Kidney (tissue), 14 donors: Measurements from ENCODE around the gene PFDN4. TPM values are rescaled to one million over a fixed set of nuclear protein-coding genes. Genes with fewer than 3 reads are reported as not detected.

Source experiments
- DNase-seq, 5 donors: peaks; one replicate each; pipeline ENCODE4 v3.0.0-alpha.2; 2013 to 2020
- FAIRE-seq: peaks from 2 replicates; lab custom pipeline; 2012; peaks lifted over from hg19 to GRCh38; lab: Jason Lieb, UNC
- H3K27ac ChIP-seq, 2 donors: one replicate each; pipeline ENCODE4 v1.7.0; 2013; ENCODE audit warnings: low read depth in 2 of 2, low read length in 2 of 2, inconsistent platforms in 1 of 2
- H3K27me3 ChIP-seq: one replicate; pipeline ENCODE4 v1.7.1; 2013; ENCODE audit warnings: low read length, inconsistent platforms; ENCODE audit not compliant: control insufficient read depth, insufficient read depth
- H3K36me3 ChIP-seq, 3 donors: one replicate each; pipeline versions ENCODE4 v1.7.0 to v1.7.1; 2013; ENCODE audit warnings: low read length in 3 of 3, control low read depth in 1 of 3, inconsistent platforms in 1 of 3; ENCODE audit not compliant: insufficient read depth in 3 of 3, control insufficient read depth in 2 of 3
- H3K4me1 ChIP-seq, 3 donors: one replicate each; pipeline versions ENCODE4 v1.7.0 to v1.7.1; 2013; ENCODE audit warnings: low read length in 3 of 3, inconsistent platforms in 1 of 3, low read depth in 1 of 3; ENCODE audit not compliant: control insufficient read depth in 2 of 3, insufficient read depth in 2 of 3
- H3K4me3 ChIP-seq, 3 donors: one replicate each; pipeline versions ENCODE4 v1.7.0 to v1.8.1; 2013; ENCODE audit warnings: low read length in 3 of 3, control low read depth in 1 of 3, inconsistent platforms in 1 of 3
- H3K9ac ChIP-seq, 3 donors: one replicate each; pipeline versions ENCODE4 v1.7.0 to v1.7.1; 2013; ENCODE audit warnings: low read length in 3 of 3, control low read depth in 1 of 3, inconsistent platforms in 1 of 3
- H3K9me3 ChIP-seq, 3 donors: one replicate each; pipeline versions ENCODE4 v1.7.0 to v1.7.1; 2013; ENCODE audit warnings: low read length in 3 of 3, control low read depth in 1 of 3, inconsistent platforms in 1 of 3; ENCODE audit not compliant: control insufficient read depth in 2 of 3, insufficient read depth in 1 of 3
- intact Hi-C: fragments of 100-400 bp; cut with DNase I; formaldehyde crosslinking; loops from one replicate; pipeline ENCODE4 v1.11.1; 2022
- polyA plus RNA-seq: library from polyadenylated mRNA; stranded (reverse); fragments of 350-450 nt; fragmentation: Illumina TruSeq; extraction: RNeasy Lipid Tissue Mini Kit (QIAGEN cat#74804); gene quantifications from one replicate; pipeline ENCODE4 v1.2.3, GENCODE V29; 2014; ENCODE audit warnings: low read depth, low replicate concordance; ENCODE audit not compliant: insufficient read depth
- total RNA-seq: library from RNA; stranded (reverse); fragmentation: NEBNext Ultra II Directional; extraction: Animal tissue kit (Norgen Biotek cat#: 25700); gene quantifications from one replicate; pipeline ENCODE4 v1.2.1, GENCODE V29; 2021
- TF ChIP-seq, protein P1 (sequence below): IDR thresholded peaks from 3 replicates; pipeline ENCODE4 v1.5.1; 2012; ENCODE audit warnings: mild to moderate bottlenecking, moderate library complexity, borderline replicate concordance; ENCODE audit not compliant: insufficient read depth; ENCODE audit errors: extremely low read depth
- donor health status: control.
- donor health status: control.
- donor health status: control.
- donor health status: control.
- donor health status: control.
- donor health status: DM: yes; HTN: yes; CAD: no.
- donor health status: Normal renal cell carcinoma (clear cell type).

PFDN4 gene
- total and polyA plus RNA-seq, 2 donors from 2014 or later = 19.7 to 49.5 TPM

DNA sequence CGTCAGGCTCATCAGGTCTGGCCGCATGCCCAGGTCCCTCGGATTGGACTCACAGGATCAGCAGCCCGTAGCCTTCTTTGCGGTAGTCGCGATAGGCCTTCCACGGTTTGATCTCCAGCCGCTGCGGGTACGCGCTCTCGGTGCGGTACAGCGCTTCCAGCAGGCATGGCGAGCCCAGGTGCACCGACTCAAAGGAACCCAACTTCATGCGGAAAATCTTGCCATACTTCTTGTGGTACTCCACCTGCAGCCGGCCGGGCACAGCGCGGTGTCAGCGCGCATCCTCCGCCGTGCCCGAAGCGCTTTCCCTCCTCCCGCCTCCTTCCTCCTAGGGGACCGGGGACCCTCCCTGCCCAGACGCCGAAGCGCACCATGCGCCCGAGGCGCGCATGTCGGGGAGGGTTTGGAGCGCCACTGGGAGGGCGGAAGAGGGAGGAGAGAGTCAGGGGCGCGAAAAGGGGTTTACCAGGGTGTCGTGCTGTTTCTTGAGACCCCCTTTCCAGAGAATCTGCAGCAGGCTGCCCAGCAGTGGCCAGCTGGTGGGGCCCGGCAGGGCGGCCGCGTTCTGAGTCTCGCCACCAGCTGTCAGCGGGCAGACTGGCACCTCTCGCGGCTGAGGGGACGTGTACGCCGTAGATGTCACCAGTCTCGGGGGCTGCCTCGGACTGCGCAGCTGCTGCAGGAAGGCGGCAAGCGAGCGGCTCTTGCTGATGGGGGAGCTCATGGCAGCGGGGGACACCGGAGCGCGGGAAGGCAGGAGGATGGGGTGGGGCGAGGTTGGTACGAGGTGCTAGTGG lies 34.8 kb upstream of the PFDN4 start:
- peak overlapping the region; percentile 28 to 43 for H3K27ac ChIP-seq
- peak; percentile 36 to 74 (median 54) for DNase-seq
- no peaks in the 10 kb centered on the region for H3K9me3 ChIP-seq
- H3K4me1 ChIP-seq = peaks cover 0 to 7% (median 0%) of the 10 kb centered on the region in 3 donors
- no peak overlapping the region for H3K9ac ChIP-seq
- H3K27me3 ChIP-seq = peaks cover 39% of the 10 kb centered on the region
- TF ChIP-seq, protein P1, sequence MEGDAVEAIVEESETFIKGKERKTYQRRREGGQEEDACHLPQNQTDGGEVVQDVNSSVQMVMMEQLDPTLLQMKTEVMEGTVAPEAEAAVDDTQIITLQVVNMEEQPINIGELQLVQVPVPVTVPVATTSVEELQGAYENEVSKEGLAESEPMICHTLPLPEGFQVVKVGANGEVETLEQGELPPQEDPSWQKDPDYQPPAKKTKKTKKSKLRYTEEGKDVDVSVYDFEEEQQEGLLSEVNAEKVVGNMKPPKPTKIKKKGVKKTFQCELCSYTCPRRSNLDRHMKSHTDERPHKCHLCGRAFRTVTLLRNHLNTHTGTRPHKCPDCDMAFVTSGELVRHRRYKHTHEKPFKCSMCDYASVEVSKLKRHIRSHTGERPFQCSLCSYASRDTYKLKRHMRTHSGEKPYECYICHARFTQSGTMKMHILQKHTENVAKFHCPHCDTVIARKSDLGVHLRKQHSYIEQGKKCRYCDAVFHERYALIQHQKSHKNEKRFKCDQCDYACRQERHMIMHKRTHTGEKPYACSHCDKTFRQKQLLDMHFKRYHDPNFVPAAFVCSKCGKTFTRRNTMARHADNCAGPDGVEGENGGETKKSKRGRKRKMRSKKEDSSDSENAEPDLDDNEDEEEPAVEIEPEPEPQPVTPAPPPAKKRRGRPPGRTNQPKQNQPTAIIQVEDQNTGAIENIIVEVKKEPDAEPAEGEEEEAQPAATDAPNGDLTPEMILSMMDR = no peak
- intact Hi-C loops = no loop called here
- no peak for FAIRE-seq
- H3K36me3 ChIP-seq = no peaks in the 10 kb centered on the region
- H3K4me3 ChIP-seq = peak overlapping the region in 2 of 3 donors; percentile 35 to 54

DNA sequence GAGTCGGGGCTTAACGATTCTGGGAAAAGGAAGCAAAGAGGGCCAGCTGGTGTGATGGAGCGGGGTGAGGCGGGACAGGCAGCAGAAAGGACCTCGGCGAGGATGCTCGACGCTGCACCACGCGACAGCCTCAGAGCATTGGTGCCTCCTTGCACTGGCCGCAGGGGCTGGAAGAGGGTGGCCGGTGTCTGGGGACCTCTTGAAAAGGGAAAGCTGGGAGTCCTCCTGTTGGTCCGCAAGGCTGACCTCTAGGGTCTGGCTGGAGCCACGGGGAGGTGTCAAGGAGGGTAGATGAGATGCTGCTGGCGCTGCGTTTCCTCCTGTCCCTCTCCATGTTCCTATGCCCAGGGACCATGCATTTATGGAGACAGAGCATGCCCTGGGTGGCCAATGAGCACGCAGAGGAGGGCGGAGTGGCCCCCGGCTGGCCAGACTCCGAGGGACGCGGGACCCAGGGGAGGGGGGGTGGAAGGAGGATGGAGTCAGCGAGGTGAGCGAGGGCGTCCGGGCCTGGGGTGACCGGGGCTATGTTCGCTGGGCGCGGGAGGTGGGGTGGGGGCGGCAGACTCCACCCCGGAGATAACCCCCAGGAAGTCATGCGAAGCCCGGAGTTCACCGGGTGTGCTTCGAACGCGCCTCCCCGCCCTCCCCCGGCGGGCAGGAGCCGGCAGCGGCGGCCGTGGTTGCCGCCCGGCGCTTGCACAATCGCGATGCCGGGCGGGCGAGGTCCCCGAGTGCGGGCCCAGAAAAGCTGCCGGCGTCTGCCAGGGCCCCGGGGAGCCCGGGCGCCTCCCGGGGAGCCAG lies 34.0 kb upstream of the PFDN4 start, which contains the start of gene CYP24A1:
Gene CYP24A1, minus strand, starts transcription at position 334 of the 804 bp plus-strand sequence. CDS start 407 bp downstream, outside the sequence.
- TF ChIP-seq, protein P1 = no peak
- no peak for FAIRE-seq
- peak within 1 kb of the TSS in 2 of 3 donors; percentile 35 to 54 for H3K4me3 ChIP-seq
- intact Hi-C loops = no loop called here
- peaks cover 0 to 7% (median 0%) of the 10 kb centered on the region in 3 donors for H3K4me1 ChIP-seq
- H3K36me3 ChIP-seq = no peaks in the 10 kb centered on the region
- DNase-seq = peak in 3 of 5 donors; percentile 9 to 48 (median 10)
- peak within 1 kb of the TSS; percentile 28 to 43 for H3K27ac ChIP-seq
- H3K9ac ChIP-seq = no peak within 1 kb of the TSS
- no peaks in the 10 kb centered on the region for H3K9me3 ChIP-seq
- H3K27me3 ChIP-seq = peaks cover 39% of the 10 kb centered on the region

DNA sequence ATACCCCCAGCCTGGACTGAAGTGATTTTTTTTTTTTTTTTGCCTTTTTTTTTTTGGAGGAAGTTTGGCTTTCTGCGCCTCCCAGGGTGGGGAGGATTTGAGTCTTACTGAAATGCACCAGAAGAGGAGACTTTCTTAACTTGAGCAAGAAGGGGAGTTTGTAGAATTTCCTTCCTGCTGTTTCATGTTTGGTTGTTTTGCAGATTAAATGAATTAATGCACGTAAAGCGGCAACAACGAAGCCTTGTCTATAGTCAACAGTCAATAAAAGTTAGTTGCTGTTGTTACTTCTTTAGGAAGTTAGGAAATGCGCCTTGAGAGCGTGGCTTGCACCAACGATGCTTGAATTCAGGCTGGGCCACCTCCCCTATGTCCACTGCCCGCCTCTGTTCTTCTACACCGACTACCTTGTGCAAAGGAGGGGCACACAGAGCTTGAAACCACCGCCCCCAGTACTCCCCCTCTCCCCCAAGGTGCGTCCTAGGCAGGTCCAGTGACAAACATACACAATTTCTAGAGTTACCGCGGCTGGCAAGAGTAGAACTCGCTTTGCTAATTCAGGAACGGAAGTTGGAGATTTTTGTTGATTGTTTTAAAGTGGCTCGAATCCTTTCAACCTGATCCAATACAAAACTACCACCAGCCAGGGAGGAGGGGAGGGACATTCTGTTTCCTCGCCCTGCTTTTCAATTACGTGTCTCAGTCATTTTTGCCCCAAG lies 33.3 kb upstream of the PFDN4 start:
- Histone ChIP-seq H3K9me3 (no peaks in the 10 kb centered on the region), H3K9ac (no peak overlapping the region), H3K36me3 (no peaks in the 10 kb centered on the region), H3K27ac (no peak overlapping the region), H3K4me3 (peak overlapping the region in 1 of 3 donors; percentile 1), H3K27me3 (peaks cover 32% of the 10 kb centered on the region), H3K4me1 (peaks cover 0 to 7% (median 0%) of the 10 kb centered on the region in 3 donors)
- intact Hi-C loops = no loop called here
- FAIRE-seq = no peak
- TF ChIP-seq, protein P1 = no peak
- peak in 3 of 5 donors; percentile 25 to 35 (median 26) for DNase-seq
